HG03159 (cell line): Measurements from ENCODE around the gene EVI5.

Experiments used
- ATAC-seq: cut with Tn5 transposase; IDR thresholded peaks from one replicate; pipeline ENCODE4 v1.9.1; 2021; ENCODE audit warnings: mild to moderate bottlenecking, moderate library complexity; ENCODE audit not compliant: unreplicated experiment

EVI5 gene

DNA sequence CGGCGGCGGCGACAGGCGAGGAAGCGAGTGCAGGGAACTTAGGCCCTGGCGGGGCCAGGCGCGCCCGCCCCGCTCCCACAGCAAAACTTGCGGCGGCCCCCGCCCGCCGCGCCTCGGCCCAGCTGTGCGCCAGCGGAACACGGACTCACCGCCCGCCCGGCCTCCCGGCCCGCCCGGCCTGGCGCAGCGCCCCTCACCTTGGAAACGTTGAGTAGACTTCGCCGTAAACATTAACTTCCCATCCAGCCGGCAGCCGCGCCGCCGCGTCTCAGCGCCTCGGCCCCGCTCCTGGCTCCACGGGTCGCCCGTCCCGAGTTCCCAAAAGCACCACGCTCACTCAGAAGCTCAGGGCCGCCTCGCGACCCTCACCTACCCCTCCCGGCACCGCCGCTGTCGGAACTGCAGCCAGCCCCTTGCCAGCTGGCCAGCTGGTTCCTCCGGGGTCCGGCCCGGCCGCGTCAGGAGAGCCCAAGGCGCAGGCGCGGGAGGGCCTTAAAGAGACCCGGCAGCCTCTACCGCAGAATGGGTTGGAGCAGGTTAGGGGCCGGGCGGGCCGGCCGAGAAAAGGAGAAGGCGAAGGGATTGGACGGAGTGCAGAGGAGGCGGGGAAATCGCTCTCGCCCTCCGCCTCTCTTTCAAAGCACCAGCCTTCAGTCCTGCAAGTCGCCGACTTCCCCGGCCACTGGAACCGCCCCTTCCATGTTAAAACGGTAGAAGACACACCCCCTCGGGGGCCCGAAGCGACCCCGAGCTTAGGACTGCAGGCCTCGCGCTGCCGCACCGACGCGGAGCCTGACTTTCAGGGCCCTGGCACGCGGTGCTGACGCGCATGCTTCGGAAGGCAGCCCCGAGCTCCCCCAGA is at the start of gene EVI5:
TSS of gene EVI5 (minus strand) at position 470 of the 862 bp plus-strand sequence. CDS start 48,562 bp downstream, outside the sequence.
- peak; percentile 91 for ATAC-seq

GRCh38 chr1:92834617-92835016 is 49.7 kb upstream of the EVI5 start:
- ATAC-seq = no peak

- no peak for ATAC-seq
These were observed 48.9 kb upstream of the EVI5 start for GRCh38 chr1:92833840-92834239.

GRCh38 chr1:92832537-92833114 is 47.7 kb upstream of the EVI5 start:
- ATAC-seq = no peak

DNA sequence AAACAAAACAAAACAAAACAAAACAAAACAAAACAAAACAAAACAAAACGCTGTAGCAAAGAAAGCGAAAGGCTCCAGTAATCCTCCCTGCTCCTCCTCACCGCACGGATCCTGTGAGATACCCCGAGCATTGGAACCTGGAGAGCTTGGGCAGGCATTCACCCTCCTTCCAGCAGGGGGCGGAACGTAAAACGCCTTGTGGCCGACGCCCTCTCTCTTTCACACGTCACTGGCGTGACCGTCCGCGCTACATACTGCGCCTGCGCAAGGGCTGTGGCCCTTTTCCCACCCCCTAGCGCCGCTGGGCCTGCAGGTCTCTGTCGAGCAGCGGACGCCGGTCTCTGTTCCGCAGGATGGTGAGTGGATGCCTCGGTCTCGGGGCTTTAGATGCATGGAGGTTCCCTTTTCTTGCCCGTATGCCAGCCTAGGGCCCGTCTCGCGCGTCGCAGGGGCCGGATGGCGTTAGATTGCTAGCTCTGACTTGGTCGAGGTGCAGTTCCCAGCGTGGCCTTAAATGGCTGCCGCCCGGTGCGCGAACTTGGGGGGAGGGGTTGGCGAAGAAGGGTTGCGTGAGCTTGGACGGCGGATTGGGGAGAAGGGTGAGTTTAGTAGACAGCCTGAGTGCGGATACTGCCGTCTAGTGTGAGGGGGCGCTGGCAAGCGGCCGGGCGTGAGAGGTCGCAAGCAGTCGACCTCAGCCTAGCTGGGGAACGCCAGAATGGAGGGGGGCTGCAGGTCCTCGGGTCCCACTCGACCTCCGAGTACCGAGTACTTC is 47.0 kb upstream of the EVI5 start, which contains the start of gene RPL5:
TSS of gene RPL5 (plus strand) at position 279 of the 775 bp plus-strand sequence. CDS start at position 354, 75 bp downstream.
- ATAC-seq = peak; percentile 90

- no peak for ATAC-seq
These were observed 46.5 kb upstream of the EVI5 start for GRCh38 chr1:92831368-92831761.

DNA sequence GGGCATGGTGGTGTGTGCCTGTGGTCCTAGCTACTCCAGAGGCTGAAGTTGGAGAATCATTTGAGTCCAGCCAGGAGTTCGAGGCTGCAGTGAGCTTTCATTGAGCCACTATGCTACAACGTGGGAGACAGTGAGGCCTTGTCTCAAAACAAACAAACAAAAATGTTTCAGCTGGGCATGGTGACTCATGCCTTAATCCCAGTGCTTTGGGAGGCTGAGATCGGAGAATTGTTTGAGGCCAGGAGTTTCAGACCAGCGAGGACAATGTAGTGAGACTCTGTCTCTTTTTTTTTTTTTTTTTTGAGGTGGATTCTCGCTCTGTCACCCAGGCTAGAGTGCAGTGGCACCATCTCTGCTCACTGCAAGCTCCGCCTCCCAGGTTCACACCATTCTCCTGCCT is 41.9 kb upstream of the EVI5 start:
- ATAC-seq = no peak

DNA sequence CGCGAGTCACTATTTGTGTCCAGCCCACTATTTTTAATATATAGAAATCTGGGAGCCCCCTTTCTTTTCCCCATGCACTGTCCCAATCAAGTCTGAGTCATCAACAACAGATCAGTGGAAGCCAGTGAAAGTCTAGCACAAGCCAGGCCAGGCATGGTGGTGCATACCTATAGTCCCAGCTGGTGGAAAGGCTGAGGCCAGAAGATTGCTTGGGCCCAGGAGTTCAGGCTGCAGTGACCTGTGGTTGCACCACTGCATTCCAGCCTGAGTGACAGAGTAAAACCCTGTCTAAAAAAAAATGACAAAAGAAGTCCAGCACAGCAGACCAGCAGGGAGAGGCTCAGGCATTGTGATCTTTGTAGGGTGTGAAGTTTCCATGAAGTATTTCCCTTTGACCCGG is 38.0 kb upstream of the EVI5 start:
- ATAC-seq = no peak

DNA sequence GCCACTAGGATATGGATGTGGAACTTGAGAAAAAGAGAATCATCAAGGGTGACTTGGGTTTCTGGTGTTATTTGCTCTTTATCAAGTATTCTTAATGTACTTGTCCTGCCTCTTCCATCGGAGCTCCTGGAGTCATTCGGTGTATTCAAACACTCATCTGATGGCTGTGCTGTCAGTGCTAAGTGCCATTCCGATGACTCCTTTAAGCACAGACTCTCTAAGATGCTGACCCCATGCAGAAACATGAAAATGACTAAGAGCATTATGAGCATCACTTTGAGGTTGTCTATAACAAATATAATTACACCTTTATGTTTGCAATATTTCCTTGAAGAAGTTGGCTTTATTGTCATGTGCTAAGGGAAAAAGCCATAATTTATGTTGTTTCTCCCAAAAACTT is 35.6 kb upstream of the EVI5 start:
- no peak for ATAC-seq

GRCh38 chr1:92820024-92820423 is 35.1 kb upstream of the EVI5 start:
- no peak for ATAC-seq

DNA sequence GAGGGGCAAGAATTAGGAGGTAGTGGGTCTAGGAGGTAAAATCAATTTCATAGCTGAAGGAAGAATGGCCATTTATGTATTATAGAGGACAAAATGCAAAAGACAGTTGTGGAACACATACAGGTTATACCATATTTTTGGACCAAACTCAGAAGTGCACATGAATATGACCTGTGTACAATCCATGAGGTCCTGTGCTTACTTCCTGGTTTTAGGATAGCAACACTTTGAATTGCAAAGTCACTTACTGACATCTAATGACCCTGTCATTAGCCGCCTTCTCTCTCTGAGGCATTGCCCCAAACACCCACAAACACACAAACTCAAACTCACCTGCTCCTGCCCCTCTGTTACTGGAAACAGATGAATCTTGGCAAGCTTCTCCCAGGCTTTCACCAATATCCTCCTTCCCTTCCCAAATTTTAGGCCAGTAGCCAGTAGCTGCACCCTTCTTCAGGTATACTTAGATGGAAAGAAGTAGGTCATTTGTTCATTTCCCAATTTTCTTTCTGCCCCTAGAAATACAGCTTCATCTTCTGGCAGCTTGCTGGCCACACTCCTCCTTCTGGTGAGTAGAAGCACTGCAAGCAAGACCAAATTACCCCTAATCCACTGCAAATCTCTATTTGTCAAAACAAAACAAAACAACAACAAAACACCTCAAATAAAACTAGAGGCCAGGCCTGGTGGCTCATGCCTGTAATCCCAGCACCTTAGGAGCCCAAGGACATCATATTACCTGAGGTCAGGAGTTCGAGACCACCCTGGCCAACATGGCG is 33.3 kb upstream of the EVI5 start:
- ATAC-seq = no peak

DNA sequence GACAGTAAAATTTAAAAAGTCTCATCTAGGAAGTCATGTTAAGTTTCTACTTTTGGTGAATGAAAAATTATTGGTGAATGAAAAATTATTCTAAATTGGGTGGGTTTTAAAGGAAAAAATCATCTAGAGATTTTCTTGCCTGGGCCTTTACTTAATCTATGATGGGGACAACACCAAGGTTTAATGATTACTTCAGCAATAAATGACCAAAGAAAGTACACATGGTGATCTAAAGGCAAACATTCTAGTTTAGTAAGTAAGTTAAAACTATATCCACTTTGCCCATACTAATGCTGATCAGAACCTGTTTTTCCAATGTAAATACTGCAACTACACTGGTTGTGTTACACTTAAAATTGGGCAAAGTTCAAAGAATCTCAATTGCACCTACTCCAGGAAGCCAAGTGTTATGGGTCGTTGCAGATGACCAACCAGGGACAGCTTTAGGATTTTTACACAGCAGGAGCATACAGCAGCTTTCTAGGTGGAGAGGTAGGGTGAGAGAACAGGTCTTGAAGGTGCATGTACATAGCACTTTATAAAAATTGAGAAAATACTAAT is 32.3 kb upstream of the EVI5 start:
- no peak for ATAC-seq

DNA sequence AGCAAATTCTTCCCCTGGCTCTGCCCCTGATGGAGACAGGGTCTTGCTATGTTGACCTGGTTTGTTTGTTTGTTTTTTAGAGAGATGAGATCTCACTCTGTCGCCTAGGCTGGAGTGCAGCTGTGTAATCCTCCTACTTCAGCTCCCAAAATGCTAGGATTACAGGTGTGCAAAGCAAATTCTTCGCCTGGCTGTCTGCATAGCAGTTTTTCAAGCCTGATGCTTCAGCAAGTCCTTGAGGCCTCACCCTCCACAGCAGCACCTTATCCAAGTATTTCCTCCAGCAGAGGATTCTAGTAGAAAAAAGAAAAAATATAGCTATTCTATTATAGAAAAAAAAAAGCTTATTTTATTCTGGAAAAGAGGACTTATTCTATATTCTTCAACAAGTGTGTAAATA is 31.8 kb upstream of the EVI5 start:
- ATAC-seq = no peak

GRCh38 chr1:92808381-92808780 is 23.5 kb upstream of the EVI5 start:
- ATAC-seq = no peak

GRCh38 chr1:92805216-92805615 is 20.3 kb upstream of the EVI5 start:
- no peak for ATAC-seq

- peak; percentile 53 for ATAC-seq
These were observed 19.9 kb upstream of the EVI5 start for GRCh38 chr1:92804721-92805201.

DNA sequence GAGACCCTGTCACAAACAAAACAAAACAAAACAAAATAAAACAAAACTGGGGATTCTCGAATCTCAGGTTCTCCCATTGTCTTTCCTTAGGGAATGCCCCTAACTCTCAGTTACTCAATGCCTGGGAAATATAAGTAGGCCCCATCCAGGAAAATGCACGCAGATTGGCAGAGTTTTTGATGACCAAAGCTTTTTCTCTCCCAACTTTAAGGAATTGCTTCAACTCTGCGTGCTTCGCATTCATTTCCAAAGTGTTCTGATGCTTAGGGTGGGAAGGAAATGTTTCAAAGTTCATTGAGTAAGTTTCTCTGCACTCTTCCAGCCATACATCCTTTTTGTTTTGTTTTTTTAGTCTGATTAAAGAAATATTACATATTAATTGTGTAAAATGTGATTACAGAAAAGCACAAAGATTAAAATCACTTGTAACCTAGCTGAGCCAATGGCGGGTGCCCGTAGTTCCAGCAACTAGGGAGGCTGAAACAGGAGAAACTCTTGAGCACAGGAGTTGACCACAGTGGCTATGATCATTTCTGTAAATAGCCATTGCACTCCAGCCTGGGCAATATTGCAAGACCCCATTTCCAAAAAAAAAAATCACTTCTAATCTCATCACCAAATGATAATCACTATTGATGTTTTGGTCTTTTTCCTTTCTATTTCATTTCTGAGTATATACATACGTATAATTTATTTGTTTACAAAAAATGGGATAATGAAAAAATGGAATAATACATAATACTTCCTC is 18.4 kb upstream of the EVI5 start:
- no peak for ATAC-seq

DNA sequence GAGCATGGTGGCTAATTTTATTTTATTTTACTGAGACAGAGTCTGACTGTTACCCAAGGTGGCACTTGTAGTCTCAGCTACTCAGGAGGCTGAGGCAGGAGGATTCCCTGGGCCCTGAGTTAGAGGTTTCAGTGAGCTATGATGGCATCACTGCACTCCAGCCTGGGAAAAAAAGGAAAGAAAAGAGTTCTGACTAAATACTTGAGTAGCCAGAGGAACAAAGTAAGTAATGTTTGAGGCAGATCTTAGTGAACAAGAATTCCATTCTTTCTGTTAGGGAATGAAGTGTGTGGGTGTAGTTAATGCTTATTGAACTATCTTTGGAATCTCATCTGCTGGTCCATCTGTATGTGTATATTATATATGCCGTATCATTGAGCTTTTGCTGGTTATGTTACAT is 13.1 kb upstream of the EVI5 start:
- no peak for ATAC-seq

DNA sequence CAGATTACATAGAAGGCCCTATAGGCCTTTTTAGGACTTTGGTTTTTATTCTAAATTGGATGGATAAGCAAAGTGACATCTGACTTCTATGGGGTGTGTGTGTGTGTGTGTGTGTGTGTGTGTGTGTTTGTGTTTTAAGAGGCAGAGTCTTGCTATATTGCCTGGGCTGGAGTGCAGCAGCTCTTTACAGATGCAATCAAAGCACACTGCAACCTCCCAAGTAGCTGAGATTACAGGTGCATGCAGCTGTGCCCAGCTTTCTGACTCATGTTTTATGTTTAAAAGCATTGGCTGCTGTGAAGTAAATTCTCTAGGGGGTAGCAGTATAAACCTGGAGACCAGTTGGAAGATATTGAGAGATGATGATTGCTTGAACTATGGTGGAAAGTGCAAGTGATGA is 12.4 kb upstream of the EVI5 start:
- no peak for ATAC-seq

DNA sequence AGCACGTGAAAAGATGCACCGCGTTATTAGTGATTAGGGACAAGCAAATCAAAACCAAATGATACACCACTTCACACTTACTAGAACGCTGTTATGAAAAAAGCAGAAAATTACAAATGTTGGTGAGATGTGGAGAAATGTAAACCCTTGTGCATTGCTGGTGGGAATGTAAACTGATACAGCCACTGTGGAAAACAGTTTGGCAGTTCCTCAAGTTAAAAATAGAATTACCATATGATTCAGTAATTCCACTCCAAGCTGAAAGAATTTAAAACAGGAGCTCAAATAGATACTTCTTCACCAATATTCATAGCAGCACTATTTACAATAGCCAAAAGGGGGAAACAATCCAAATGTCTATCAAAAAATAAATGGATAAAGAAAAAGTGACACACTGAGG is 10.3 kb upstream of the EVI5 start:
- no peak for ATAC-seq
